PC-3 (cell line): Measurements from ENCODE around the gene BLTP1. TPM values are rescaled to one million over a fixed set of nuclear protein-coding genes. Genes with fewer than 3 reads are reported as not detected.

ENCODE experiments used
- ATAC-seq: fragments of 200-7000 bp; cut with Tn5 transposase; 2 replicates; pipeline ENCODE4 v1.9.1; 2020; ENCODE audit warnings: mild to moderate bottlenecking, moderate library complexity
- BruUV-seq: library from RNA; stranded (reverse); fragments of 400-500 nt; replicated peaks from 2 replicates; lab custom pipeline; 2021; lab: Mats Ljungman, UMichigan
- CTCF ChIA-PET: fragments of 300-600 bp; sonication (Branson Sonifier 250); formaldehyde crosslinking; loops from one replicate; lab custom pipeline; 2022; ENCODE audit warnings: antibody characterized with exemption; lab: Charles Lee
- POLR2A ChIA-PET: fragments of 300-600 bp; sonication (Branson Sonifier 250); formaldehyde crosslinking; loops from one replicate; lab custom pipeline; 2022; ENCODE audit warnings: antibody characterized with exemption; ENCODE audit not compliant: unreplicated experiment; lab: Charles Lee
- DNase-seq: peaks from one replicate; pipeline ENCODE4 v3.0.0-alpha.2; 2015
- H2AFZ ChIP-seq: fragments of 300-600 bp; sonication (generic); 2 replicates; pipeline ENCODE4 v1.6.0; 2016; ENCODE audit warnings: antibody characterized with exemption, low read length
- H3F3A ChIP-seq: fragments of 300-600 bp; sonication (generic); one replicate; pipeline ENCODE4 v1.6.0; 2017; ENCODE audit warnings: antibody characterized with exemption, low read length, control low read depth, mild to moderate bottlenecking; ENCODE audit not compliant: unreplicated experiment
- H3K27ac ChIP-seq: fragments of 300-600 bp; sonication (generic); 2 replicates; pipeline ENCODE4 v1.5.1; 2016; ENCODE audit warnings: mild to moderate bottlenecking, low read length
- H3K27me3 ChIP-seq: fragments of 300-600 bp; sonication (generic); 2 replicates; pipeline ENCODE4 v1.6.1; 2016; ENCODE audit warnings: low read length, mixed read lengths
- H3K36me3 ChIP-seq: fragments of 300-600 bp; sonication (generic); 2 replicates; pipeline ENCODE4 v1.6.1; 2016; ENCODE audit warnings: low read depth, mixed run types, low read length, mixed read lengths
- H3K4me1 ChIP-seq: fragments of 300-600 bp; sonication (generic); 2 replicates; pipeline ENCODE4 v1.5.1; 2016; ENCODE audit warnings: low read length; ENCODE audit not compliant: insufficient read depth
- H3K4me2 ChIP-seq: fragments of 300-600 bp; sonication (generic); 2 replicates; pipeline ENCODE4 v1.6.0; 2016; ENCODE audit warnings: low read length
- H3K4me3 ChIP-seq: fragments of 300-600 bp; sonication (generic); 2 replicates; pipeline ENCODE4 v1.5.1; 2016; ENCODE audit warnings: mild to moderate bottlenecking, low read length, mixed read lengths
- H3K79me2 ChIP-seq: fragments of 300-600 bp; sonication (generic); 2 replicates; pipeline ENCODE4 v1.6.1; 2017; ENCODE audit warnings: low read length, mixed read lengths
- H3K9ac ChIP-seq: fragments of 300-600 bp; sonication (generic); 2 replicates; pipeline ENCODE4 v1.6.0; 2016; ENCODE audit warnings: mild to moderate bottlenecking, low read length
- H3K9me2 ChIP-seq: fragments of 300-600 bp; sonication (generic); replicated peaks from 2 replicates; pipeline ENCODE4 v1.6.1; 2016; ENCODE audit warnings: mixed run types, low read length, mixed read lengths
- H3K9me3 ChIP-seq: fragments of 300-600 bp; sonication (generic); 2 replicates; pipeline ENCODE4 v1.6.1; 2016; ENCODE audit warnings: low read length, mixed read lengths
- H4K20me1 ChIP-seq: fragments of 300-600 bp; sonication (generic); 2 replicates; pipeline ENCODE4 v1.6.1; 2016; ENCODE audit warnings: low read length, mixed read lengths
- EZH2 ChIP-seq: fragments of 300-600 bp; sonication (generic); IDR thresholded peaks from one replicate; pipeline ENCODE4 v1.6.1; 2017; ENCODE audit warnings: antibody characterized with exemption, mild to moderate bottlenecking, low read length; ENCODE audit not compliant: unreplicated experiment
- EZH2phosphoT487 ChIP-seq: fragments of 300-600 bp; sonication (generic); IDR thresholded peaks from 2 replicates; pipeline ENCODE4 v1.6.1; 2018; ENCODE audit warnings: mild to moderate bottlenecking, antibody characterized with exemption, low read length, borderline replicate concordance
- intact Hi-C: fragments of 100-400 bp; cut with micrococcal nuclease; formaldehyde crosslinking; loops from 2 replicates; pipeline ENCODE4 v1.9.0; 2023
- total RNA-seq: library from RNA; depleted of rRNA; stranded (reverse); fragments of >200 nt; gene quantifications from 2 replicates; pipeline ENCODE4 v1.2.3, GENCODE V29; 2014
- TF ChIP-seq, protein P1 (sequence below): fragments of 300-600 bp; sonication (generic); conservative IDR thresholded peaks from 2 replicates; pipeline ENCODE4 v1.5.1; 2017; ENCODE audit warnings: antibody characterized with exemption, low read depth, mild to moderate bottlenecking, low read length

The BLTP1 gene
- total RNA-seq, 1 experiment from 2014 or later = 19.8 TPM

DNA sequence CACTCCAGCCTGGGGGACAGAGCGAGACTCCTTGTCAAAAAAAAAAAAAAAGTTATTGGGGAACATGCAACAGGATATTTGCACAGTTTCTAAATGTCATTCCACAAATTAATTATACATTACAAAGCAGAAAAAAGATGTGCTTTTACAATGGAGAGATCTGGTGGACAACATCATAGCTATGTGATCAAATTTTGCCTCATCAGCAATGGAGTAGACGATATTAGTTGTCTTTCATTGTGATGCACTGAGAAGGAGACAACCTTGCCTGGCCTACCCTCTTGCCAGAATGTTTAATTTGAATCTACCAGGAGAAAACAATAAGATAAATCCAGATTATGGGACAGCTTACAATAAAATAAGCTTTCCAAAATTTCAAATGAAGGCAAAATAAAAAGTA lies 30.5 kb upstream of the BLTP1 start:
- Histone ChIP-seq H3K4me2 (no peak overlapping the region), H4K20me1 (no peaks in the 10 kb centered on the region), H3K9ac (no peak overlapping the region), H3K79me2 (no peaks in the 10 kb centered on the region), H3K9me3 (no peaks in the 10 kb centered on the region), H3K4me1 (no peaks in the 10 kb centered on the region; the same call in 1 of the 2 replicates), H2AFZ (no peak overlapping the region), H3K4me3 (no peak overlapping the region), H3K9me2 (no peaks in the 10 kb centered on the region), H3K36me3 (no peaks in the 10 kb centered on the region), H3K27me3 (no peaks in the 10 kb centered on the region), H3F3A (no peaks in the 10 kb centered on the region), H3K27ac (no peak overlapping the region)
- TF ChIP-seq EZH2phosphoT487 (no peak), EZH2 (no peak)
- TF ChIP-seq, protein P1, sequence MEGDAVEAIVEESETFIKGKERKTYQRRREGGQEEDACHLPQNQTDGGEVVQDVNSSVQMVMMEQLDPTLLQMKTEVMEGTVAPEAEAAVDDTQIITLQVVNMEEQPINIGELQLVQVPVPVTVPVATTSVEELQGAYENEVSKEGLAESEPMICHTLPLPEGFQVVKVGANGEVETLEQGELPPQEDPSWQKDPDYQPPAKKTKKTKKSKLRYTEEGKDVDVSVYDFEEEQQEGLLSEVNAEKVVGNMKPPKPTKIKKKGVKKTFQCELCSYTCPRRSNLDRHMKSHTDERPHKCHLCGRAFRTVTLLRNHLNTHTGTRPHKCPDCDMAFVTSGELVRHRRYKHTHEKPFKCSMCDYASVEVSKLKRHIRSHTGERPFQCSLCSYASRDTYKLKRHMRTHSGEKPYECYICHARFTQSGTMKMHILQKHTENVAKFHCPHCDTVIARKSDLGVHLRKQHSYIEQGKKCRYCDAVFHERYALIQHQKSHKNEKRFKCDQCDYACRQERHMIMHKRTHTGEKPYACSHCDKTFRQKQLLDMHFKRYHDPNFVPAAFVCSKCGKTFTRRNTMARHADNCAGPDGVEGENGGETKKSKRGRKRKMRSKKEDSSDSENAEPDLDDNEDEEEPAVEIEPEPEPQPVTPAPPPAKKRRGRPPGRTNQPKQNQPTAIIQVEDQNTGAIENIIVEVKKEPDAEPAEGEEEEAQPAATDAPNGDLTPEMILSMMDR = no peak
- ATAC-seq (no peak), DNase-seq (no peak)
- ChIA-PET POLR2A (no interaction called here), CTCF (no interaction called here)
- no TSS peak for BruUV-seq
- intact Hi-C loops = no loop called here

DNA sequence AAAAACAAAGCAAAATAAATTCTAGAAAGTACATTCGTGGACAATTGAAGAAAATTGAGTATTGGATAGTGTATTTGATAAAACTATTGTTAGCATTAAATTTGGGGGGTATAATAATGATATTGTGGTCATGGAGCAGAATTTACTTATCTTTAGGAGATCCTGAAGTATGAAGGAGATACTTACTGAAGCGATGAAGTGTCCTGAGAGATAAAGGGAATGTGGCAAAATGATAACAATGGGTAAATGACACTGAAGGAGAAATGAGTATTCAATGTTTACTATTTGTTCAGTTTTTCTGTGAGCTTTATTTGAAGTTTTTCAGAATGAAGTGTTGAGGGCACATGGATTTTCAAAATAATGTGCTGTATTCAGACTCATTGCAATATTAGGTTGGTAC lies 30.0 kb upstream of the BLTP1 start:
- H3K9me3 ChIP-seq = no peaks in the 10 kb centered on the region
- H3K79me2 ChIP-seq = no peaks in the 10 kb centered on the region
- H3K4me1 ChIP-seq = no peaks in the 10 kb centered on the region; the same call in 1 of the 2 replicates
- ChIA-PET CTCF (no interaction called here), POLR2A (no interaction called here)
- DNase-seq (no peak), ATAC-seq (no peak)
- H3K9me2 ChIP-seq = no peaks in the 10 kb centered on the region
- no peaks in the 10 kb centered on the region for H3F3A ChIP-seq
- H4K20me1 ChIP-seq = no peaks in the 10 kb centered on the region
- H3K36me3 ChIP-seq = no peaks in the 10 kb centered on the region
- no peak overlapping the region for H3K27ac ChIP-seq
- no peaks in the 10 kb centered on the region for H3K27me3 ChIP-seq
- intact Hi-C loops = no loop called here
- H2AFZ ChIP-seq = no peak overlapping the region
- H3K9ac ChIP-seq = no peak overlapping the region
- no peak for TF ChIP-seq EZH2phosphoT487
- TF ChIP-seq, protein P1 = no peak
- TF ChIP-seq EZH2 = no peak
- H3K4me3 ChIP-seq = no peak overlapping the region
- BruUV-seq = no TSS peak
- no peak overlapping the region for H3K4me2 ChIP-seq

DNA sequence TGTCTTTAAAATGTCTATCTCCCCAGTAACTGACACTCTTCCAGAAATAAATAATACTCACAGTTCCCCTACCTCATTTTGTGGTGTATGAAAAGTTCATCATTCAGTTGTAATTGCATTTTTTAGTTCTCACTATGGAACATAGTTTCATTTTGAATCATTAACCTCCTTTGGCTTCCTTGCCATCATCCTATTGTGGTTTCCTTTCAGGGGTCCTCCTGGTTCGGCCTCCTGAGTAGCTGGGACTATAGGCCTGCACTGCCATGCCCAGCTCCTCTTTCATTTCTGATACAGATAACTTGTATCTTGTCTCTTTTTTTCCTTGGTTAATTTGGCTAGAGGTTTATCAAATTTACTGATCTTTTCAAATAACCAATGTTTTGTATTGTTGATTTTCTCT lies 23.1 kb upstream of the BLTP1 start:
- no peaks in the 10 kb centered on the region for H4K20me1 ChIP-seq
- DNase-seq (no peak), ATAC-seq (no peak)
- no peak overlapping the region for H3K4me2 ChIP-seq
- no peak overlapping the region for H3K27ac ChIP-seq
- no TSS peak for BruUV-seq
- H3F3A ChIP-seq = no peaks in the 10 kb centered on the region
- H3K4me3 ChIP-seq = no peak overlapping the region
- no peak overlapping the region for H3K9ac ChIP-seq
- ChIA-PET CTCF (no interaction called here), POLR2A (no interaction called here)
- H3K4me1 ChIP-seq = no peaks in the 10 kb centered on the region
- no peak overlapping the region for H2AFZ ChIP-seq
- intact Hi-C loops = no loop called here
- H3K27me3 ChIP-seq = no peaks in the 10 kb centered on the region
- TF ChIP-seq EZH2 = no peak
- no peak for TF ChIP-seq EZH2phosphoT487
- H3K9me3 ChIP-seq = no peaks in the 10 kb centered on the region
- H3K9me2 ChIP-seq = no peaks in the 10 kb centered on the region
- H3K36me3 ChIP-seq = no peaks in the 10 kb centered on the region
- no peaks in the 10 kb centered on the region for H3K79me2 ChIP-seq
